HT1080 (cell line): ENCODE results near the gene ALG10B. TPM values are rescaled to one million over a fixed set of nuclear protein-coding genes. Genes with fewer than 3 reads are reported as not detected.
A peak's percentile ranks its signal among the peaks of the same experiment; 100 is the strongest.

Experiments used
- DNase-seq: peaks from one replicate; pipeline ENCODE4 v3.0.0-alpha.2; 2015; ENCODE audit warnings: low read depth
- small RNA-seq: library from RNA; depleted of rRNA; stranded (forward); fragments of <200 nt; gene quantifications from one replicate; pipeline ENCODE3, GENCODE V24; 2014
- total RNA-seq: library from RNA; depleted of rRNA; stranded (reverse); fragments of >200 nt; shearing (Covaris generic); gene quantifications from 2 replicates; pipeline ENCODE4 v1.2.3, GENCODE V29; 2014

Gene ALG10B
- total RNA-seq, 1 experiment from 2014 or later = 15.8 TPM

- DNase-seq = peak; percentile 27
Observed at GRCh38 chr12:38373784-38374183, 57.2 kb downstream of the ALG10B start.

GRCh38 chr12:38374751-38375150 is 58.2 kb downstream of the ALG10B start:
- no peak for DNase-seq

Small RNA genes within 50 kb of the gene (small RNA-seq; reads per million reads assigned to genes)
- not detected for gene RF00019
